Nephron progenitor cell (in vitro differentiated cells): Measurements from ENCODE around the gene COA8.
A peak's percentile ranks its signal among the peaks of the same experiment; 100 is the strongest.

Experiments used
- DNase-seq: peaks from one replicate; pipeline ENCODE4 v3.0.0; 2021
- H3K27ac Mint-ChIP-seq: 2 replicates; pipeline ENCODE4 v1.8.0; 2021; ENCODE audit warnings: mild to moderate bottlenecking, moderate library complexity, mixed read lengths
- H3K27me3 Mint-ChIP-seq: 2 replicates; pipeline ENCODE4 v1.8.0; 2021; ENCODE audit warnings: mild to moderate bottlenecking, low read depth, mixed read lengths; ENCODE audit not compliant: poor library complexity
- H3K36me3 Mint-ChIP-seq: 2 replicates; pipeline ENCODE4 v1.8.0; 2021; ENCODE audit warnings: low read depth, mixed read lengths
- H3K4me1 Mint-ChIP-seq: 2 replicates; pipeline ENCODE4 v1.8.0; 2021; ENCODE audit warnings: mixed read lengths
- H3K4me3 Mint-ChIP-seq: 2 replicates; pipeline ENCODE4 v1.8.0; 2021; ENCODE audit warnings: mild to moderate bottlenecking, moderate library complexity, mixed read lengths
- H3K9me3 Mint-ChIP-seq: 2 replicates; pipeline ENCODE4 v1.8.0; 2021; ENCODE audit warnings: mild to moderate bottlenecking, moderate library complexity, mixed read lengths
- TF ChIP-seq, protein P1 (sequence below): fragments of 200-600 bp; sonication (generic); IDR thresholded peaks from 2 replicates; pipeline ENCODE4 v1.5.0; 2021; ENCODE audit warnings: antibody characterized with exemption

Gene COA8

GRCh38 chr14:103545219-103545914 is 17.4 kb upstream of the COA8 start:
- TF ChIP-seq, protein P1, sequence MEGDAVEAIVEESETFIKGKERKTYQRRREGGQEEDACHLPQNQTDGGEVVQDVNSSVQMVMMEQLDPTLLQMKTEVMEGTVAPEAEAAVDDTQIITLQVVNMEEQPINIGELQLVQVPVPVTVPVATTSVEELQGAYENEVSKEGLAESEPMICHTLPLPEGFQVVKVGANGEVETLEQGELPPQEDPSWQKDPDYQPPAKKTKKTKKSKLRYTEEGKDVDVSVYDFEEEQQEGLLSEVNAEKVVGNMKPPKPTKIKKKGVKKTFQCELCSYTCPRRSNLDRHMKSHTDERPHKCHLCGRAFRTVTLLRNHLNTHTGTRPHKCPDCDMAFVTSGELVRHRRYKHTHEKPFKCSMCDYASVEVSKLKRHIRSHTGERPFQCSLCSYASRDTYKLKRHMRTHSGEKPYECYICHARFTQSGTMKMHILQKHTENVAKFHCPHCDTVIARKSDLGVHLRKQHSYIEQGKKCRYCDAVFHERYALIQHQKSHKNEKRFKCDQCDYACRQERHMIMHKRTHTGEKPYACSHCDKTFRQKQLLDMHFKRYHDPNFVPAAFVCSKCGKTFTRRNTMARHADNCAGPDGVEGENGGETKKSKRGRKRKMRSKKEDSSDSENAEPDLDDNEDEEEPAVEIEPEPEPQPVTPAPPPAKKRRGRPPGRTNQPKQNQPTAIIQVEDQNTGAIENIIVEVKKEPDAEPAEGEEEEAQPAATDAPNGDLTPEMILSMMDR, result no peak
- Mint-ChIP-seq H3K9me3 (no peaks in the 10 kb centered on the region), H3K27ac (no peak overlapping the region), H3K4me1 (peaks cover 9% of the 10 kb centered on the region), H3K27me3 (no peaks in the 10 kb centered on the region), H3K36me3 (no peaks in the 10 kb centered on the region), H3K4me3 (no peak overlapping the region)
- DNase-seq, result no peak

GRCh38 chr14:103545915-103546651 is 16.7 kb upstream of the COA8 start:
- H3K4me3 Mint-ChIP-seq, result no peak overlapping the region
- TF ChIP-seq, protein P1, result no peak
- DNase-seq, result no peak
- H3K9me3 Mint-ChIP-seq, result no peaks in the 10 kb centered on the region
- no peaks in the 10 kb centered on the region for H3K36me3 Mint-ChIP-seq
- no peaks in the 10 kb centered on the region for H3K27me3 Mint-ChIP-seq
- no peak overlapping the region for H3K27ac Mint-ChIP-seq
- peaks cover 8% of the 10 kb centered on the region for H3K4me1 Mint-ChIP-seq

DNA sequence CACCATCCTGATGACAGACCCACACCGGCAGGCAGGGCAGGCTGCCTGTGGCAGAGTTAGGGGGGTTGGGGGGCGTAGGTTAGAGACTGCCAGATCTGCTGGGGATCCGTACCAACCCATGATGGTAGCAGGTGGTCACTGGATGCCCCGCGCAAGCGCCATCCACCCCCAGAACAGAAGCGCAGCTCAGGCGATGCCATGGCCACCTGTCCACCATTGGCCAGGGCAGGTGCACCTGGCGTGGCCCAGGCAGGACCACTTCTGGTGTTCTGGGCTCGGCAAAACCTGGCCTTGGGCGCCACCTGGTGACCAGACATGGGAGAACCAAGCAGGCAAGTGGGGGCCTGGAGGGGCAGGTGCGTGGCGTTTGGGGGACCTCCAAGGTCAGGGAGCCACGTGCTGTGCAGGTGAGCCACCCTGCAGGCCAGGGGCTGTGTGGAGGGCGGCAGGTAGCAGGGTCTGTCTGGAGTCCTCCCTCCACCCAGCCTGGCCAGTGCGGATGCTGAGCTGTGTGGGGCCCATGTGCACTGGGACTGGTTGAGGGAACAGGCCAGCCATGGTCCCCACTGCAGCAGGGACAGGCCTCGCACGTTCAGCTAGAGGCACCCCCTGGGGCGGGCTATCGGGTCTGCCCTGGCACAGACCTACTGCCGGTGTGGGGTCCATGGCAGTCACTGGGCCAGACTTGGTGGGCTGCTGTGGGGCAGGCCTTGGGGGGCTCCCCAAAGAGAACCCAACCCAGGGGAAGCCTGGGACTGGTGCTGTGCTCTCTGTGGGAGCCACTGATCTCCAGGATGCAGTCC is 15.9 kb upstream of the COA8 start:
- TF ChIP-seq, protein P1, result peak; percentile 88
- H3K27me3 Mint-ChIP-seq, result peaks cover 3% of the 10 kb centered on the region
- DNase-seq, result peak; percentile 84
- H3K4me3 Mint-ChIP-seq, result no peak overlapping the region
- peaks cover 15% of the 10 kb centered on the region for H3K4me1 Mint-ChIP-seq
- no peaks in the 10 kb centered on the region for H3K9me3 Mint-ChIP-seq
- no peaks in the 10 kb centered on the region for H3K36me3 Mint-ChIP-seq
- H3K27ac Mint-ChIP-seq, result no peak overlapping the region

GRCh38 chr14:103547455-103547940 is 15.3 kb upstream of the COA8 start:
- TF ChIP-seq, protein P1, result no peak
- Mint-ChIP-seq H3K4me3 (no peak overlapping the region), H3K27me3 (peaks cover 3% of the 10 kb centered on the region), H3K4me1 (peaks cover 19% of the 10 kb centered on the region), H3K27ac (no peak overlapping the region), H3K36me3 (no peaks in the 10 kb centered on the region), H3K9me3 (no peaks in the 10 kb centered on the region)
- no peak for DNase-seq

DNA sequence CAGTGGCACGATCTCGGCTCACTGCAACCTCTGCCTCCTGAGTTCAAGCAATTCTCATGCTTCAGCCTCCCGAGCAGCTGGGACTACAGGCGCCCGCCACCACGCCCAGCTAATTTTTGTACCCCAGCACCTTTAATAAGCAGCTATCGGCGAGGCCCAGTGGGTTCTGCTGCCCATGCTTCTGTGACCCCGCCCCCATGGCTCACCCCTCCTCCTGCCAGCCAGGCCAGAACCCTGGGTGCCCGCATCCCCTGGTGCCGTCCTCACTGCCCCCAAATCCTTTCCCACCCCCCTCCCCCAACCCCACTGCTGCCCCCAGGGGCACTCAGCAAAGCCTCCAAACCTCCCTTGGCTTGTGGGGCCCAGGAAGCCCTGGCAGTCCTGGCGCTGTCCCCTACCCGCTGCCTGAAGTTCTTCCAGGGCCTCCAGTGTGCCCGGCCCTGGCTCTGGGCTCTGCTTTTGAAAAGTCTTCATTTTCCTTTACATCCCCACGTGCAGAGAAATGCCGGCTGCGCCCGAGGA is 14.8 kb upstream of the COA8 start:
- no peak overlapping the region for H3K27ac Mint-ChIP-seq
- peaks cover 22% of the 10 kb centered on the region for H3K4me1 Mint-ChIP-seq
- H3K4me3 Mint-ChIP-seq, result no peak overlapping the region
- no peaks in the 10 kb centered on the region for H3K9me3 Mint-ChIP-seq
- H3K27me3 Mint-ChIP-seq, result peaks cover 3% of the 10 kb centered on the region
- TF ChIP-seq, protein P1, result no peak
- no peak for DNase-seq
- H3K36me3 Mint-ChIP-seq, result no peaks in the 10 kb centered on the region
